ENCODE results near the gene CREM.

The CREM gene

DNA sequence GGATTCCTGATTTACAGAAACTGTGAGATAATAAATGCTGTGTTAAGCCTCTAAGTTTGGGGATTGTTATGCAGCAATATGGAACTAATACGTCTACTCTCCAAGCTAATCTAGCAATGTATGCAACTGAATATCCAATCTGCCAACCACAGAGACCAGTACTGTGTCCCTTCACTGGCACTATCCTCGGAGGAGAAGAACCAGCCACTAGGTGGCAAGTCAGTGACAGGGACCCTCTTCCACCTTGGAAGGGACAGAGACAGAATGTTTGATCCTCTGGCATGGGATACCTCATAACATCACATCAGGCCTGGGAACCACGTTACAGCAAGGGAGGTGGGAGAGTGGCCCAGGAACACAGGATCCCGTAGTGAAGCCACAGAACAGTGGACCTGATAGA lies 96.4 kb downstream of the CREM start:
- no peak for DNase-seq

DNA sequence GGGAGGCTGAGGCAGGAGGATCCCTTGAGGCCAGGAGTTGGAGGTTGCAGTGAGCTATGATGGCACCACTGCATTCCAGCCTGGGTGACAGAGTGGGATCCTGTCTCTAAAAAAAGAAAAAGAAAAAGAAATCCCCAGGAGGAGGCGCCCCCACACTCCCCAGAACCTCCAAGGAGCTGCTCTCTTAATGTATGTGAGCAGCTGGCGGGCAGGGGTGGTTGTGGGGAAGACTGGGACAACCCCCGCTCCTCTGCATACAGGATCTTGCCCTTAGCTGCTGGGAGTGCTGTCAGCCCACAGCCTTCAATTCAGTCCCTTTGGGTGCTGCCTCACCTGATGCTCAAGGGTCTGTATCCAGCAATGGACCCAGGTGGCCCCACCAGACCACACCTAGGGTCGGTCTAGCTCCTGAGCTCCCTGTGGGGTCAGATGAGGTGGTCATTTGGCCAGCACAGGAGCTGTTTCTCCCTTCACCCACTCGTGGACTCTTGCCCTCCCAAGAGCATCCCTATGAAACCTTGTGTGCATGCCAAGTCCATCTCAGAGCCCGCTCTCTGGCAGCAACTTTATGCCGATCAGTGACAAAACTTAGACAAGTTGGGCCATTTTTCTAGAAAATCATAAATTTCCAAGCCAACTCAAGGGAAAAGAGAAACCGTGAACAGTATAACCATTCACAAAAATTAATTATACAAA lies 97.5 kb downstream of the CREM start:
- DNase-seq, result no peak

DNA sequence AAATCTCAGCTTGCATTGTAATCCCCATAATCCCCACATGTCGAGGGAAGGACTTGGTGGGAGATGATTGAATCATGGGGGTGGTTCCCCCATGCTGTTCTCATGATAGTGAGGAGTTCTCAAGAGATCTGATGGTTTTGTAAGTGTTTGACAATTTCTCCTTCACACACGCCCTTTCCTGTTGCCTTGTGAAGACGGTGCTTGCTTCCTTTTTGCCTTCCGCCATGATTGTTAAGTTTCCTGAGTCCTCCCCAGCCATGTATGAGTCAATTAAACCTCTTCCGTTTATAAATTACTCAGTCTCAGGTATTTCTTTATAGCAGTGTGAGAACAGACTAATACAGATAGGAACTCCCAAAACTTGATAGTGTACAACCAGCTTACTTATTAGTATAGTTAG lies 98.6 kb downstream of the CREM start:
- no peak for DNase-seq

DNA sequence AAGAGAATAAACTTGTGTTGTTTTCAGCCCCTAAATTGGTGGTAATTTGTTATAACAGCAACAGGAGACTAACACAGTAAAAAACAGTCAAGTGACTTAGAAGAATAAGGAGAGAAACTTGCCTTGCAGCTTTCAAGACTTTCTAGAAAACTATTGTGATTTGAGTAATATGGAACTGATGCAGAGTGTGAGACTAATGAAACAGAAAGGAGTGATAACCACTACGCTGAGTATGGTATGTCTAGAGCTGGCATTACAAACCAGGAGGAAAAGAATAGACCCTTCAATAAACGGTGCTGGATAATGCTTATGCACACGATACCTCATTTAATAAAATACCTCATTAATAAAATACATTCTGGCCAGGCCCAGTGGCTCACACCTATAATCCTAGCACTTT lies 99.9 kb downstream of the CREM start:
- DNase-seq, result no peak

DNA sequence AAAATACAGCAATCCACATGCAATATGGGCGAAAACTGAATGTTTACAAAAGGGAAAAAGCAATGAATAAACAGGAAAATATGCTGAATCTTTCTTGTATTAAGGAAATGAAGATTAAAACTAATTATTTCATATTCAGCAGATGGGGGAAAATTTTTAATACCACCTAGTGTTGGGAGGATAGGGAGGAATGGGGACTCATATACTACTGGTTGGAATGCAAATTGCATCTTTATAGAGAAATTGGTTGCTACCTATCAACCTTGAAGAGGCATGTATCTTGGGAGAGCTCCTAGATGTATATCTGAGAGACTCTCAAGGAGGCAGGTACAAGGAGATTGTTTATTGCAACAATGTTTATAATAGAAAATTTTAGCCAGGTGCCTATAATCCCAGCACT lies 101.4 kb downstream of the CREM start:
- DNase-seq, result no peak

DNA sequence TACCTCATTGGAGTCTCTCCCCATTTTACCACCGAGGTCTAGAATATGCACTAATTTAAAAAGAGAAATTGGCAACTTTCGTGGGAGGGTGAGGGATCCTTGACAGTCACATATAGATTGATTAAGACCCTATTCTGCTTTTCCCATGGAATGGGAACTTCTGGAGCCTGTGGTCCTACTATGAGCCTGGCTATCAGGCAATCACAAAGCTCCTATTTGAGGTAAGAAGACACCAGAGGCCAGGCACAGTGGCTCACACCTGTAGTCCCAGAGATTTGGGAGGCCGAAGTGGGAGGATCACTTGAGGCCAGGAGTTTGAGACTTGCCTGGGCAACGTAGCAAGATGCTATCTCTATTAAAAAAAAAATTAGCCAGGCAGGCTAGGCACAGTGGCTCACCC lies 105.0 kb downstream of the CREM start:
- DNase-seq, result no peak

DNA sequence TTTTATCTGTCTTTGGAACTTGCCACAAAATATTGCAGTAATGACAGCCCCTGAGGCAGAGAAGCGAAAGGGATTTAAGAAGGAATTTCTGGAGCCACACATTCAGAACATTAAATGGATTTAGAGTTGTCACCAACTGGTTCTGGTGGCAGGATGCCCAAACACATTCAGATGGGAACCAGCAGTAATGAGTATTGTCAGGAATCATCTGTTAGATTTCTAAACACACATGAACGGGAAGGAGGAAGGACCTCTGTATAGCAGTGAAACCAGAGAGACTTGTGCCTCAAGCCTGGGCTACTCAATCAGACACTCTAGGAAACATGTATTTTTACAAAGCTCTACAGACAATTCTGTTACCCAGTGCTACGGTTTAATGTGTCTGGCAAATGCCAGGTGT lies 105.9 kb downstream of the CREM start:
- DNase-seq, result no peak

DNA sequence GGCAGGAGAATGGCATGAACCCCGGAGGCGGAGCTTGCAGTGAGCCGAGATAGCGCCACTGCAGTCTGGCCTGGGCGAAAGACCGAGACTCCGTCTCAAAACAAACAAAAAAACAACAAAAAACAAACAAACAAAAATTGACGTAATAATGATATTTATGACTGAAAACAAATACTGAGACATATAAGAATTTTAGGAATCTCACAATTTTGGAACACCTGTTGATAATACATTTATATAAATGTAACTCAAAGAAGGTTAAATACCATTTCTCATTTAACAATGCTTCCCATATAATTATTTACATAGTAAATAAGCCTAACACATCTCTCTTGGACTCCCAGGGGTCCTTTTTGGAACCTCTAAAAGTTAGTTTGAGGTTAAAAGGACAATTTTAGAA lies 107.4 kb downstream of the CREM start:
- DNase-seq, result no peak

DNA sequence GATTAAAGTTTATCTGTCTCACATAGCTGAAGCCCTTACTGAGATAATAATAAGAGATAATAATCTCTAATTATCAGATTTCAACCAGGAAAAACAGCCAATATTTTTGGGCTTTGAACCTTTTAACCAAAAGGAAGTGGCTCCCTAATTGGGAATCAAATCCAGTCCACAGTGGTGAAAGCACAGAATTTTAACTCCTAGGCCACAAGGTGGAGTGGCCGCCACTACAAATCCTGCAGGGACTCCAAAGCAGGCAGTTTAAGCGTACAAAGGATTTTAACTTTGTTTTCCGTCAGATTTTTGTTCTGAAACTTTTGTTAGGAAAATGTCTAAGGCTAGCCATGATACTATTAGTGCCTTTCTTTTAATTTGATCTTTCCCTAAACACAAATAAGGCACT lies 110.1 kb downstream of the CREM start:
- DNase-seq, result no peak

DNA sequence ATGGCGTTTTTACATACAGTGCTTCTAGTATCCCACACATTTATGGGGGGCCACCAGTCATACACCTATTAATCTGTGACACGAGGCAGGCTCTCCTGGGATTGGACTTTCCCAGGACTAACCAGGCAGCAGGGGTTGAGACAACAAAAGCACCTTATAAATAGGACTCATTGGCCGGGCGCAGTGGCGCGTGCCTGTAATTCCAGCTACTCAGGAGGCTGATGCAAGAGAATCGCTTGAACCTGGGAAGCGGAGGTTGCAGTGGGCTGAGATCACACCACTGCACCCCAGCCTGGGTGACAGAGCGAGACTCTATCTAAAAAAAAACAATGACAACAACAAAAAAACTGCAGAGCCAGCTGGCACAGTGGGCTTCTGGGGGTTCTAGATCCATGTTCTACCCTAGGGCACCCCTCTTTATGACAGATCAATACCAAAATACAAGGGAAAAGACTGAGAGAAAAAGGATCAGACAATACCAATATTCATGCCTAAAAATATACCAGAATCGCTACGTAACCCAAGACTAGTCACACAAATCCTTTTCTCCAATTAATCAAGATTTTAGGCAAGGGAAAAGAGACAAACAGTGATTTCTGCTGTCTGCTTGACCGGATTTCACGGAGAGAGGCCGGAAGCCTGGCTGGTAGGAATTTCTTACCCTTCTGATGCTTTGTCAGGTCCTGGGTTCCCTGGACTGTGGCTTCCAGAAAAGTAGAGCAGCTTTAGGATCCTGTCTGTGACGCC lies 111.3 kb downstream of the CREM start:
- DNase-seq, result no peak

DNA sequence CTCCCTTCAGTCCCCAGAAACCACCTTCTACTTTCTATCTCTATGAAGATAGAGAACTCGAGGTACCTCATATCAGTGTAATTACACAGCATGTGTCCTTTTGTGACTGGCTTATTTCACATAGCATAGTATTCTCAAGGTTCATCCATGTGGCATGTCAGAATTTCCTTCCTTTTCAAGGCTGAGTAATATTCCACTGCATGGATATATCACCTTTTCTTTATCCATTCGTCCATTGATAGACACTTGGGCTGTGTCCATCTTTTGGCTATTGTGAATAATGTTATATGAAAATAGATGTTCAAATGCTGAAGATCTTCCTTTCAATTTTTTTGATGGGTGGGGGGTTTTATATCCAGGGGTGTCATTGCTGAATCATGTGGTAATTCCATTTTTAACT lies 117.9 kb downstream of the CREM start:
- no peak for DNase-seq

DNA sequence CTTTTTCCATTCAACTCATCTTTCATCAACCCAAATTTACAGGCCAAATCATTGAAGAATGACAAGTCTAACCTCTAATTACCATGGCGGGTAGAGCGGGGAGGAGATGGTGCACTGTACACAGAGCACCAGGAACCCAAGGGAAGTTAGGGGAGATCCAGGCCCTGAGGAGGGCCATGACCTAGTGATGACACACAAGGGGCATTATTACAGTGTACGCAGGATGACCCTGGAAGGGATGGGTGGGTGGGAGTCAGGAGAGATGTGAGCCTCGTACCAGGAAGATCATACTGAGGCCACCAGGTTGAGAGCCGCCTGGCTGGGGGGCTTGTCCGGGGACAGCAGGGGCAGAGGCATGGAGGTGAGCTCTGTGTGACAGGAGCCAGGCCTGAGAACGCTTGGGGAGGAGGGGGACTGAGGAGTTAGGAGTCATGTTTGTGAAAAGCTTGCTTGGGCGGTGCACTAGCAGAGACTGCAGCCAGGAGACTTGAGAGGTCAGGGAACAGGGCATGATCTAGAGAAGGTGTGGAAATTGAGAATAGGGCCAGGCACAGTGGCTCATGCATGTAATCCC lies 120.2 kb downstream of the CREM start:
- no peak for DNase-seq

DNA sequence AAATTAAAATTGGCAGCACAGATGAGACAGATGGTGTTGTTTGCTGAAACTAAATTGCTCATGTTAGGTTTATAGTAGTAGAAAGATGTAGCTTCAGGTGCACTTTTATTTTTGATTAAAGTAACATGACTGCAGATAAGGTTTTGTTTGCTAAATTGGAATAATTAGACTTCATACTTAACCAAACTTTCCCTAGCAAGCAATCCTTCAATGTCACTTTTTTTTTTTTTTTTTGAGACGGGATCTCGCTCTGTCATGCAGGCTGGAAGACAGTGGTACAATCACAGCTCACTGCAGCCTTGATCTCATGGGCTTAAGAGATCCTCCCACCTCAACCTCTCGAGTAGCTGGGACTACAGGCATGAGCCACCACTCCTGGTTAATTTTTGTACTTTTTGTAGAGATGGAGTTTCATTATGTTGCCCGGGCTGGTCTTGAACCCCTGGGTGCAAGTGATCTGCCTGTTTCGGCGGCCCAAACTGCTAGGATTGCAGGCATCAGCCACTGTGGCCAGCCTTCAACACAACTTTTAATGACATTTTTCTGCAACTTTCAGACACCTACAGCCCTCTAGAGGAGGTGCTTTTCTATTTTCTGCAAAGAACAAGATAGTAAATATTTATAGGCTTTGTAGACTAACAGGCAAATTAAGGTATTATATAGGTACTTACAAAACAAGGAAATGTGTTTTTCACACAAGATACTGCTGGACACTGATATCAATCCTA lies 124.9 kb downstream of the CREM start:
- DNase-seq, result no peak

DNA sequence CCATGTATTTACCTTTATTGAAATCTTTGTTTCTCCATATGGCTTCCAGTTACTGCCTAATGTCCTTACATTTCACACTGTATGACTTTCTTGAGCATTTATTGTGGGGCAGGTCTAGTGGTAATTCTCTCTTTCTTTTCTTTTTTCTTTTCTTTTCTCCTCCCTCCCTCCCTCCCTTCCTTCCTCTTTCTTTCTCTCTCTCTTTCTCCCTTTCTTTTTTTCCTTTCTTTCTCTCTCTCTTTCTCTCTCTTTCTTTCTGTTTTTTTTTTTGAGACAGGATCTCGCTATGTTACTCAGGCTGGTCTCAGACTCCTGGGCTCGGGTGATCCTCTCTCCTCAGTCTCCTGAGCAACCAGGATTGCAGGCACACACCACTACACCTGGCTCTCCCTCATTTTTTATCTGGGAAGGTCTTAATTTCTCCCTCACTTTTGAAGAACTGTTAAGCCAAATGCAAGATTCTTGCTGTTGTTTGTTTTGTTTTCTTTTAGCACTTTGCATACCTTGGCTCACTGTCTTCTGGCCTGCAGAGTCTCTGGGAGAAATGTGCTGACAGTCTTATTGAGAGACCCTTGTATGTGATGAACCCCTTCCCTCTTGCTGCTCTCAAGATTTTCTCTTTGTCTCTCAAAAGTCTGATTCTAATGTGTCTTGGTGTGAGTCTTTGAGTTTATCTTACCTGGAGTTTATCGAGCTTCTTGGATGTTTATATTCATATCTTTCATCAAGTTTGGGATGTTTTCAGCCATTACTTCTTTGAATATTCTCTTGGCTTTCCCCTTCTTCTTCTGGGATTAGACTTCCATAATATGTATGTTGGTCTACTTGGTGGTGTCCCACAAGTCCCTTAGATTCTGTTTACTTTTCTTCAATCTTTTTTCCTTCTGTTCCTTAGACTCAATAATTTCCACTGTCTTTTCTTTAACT lies 130.7 kb downstream of the CREM start:
- no peak for DNase-seq

DNA sequence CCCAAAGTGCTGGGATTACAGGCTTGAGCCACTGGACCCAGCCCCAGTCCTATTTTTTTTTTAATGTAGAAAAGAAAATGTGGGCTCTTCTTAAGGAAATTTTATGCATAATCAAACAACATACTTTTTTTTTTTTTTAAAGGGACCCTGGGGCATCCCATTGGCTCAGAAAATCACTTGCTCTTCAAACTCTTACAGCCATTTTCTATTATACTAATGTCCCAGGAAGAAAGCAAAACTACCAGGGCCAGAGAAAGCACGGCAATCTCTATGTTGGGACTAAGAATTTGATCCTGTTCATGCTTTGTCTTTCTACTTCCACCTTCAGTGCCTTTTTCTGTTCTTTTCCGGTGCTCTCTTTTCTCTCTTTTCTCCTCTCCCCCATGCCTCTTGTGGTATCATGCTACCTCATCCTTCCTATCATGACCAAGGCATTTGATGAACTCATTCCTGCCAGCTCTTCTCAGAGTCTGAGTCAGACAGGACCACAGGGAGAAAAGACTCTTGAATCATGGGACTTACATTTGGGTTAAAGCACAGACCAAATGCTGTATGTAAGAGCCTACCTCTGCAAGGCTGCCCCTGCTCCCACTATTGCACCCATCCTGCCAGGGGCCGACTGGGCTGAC lies 133.2 kb downstream of the CREM start:
- DNase-seq, result no peak

DNA sequence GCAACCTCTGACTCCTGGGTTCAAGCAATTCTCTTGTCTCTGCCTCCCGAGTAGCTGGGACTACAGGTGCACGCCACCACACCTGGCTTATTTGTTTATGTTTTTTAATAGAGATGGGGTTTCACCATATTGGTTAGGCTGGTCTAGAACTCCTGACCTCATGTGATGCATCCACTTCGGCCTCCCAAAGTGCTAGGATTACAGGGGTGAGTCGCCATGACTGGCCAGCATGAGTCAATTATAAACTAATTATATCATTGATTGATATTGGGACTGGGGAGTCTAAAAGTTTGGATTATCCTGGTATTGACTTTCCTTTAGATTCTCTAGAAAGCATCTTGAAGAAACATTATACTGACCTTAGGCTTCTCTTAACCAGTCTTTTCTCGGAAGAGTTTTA lies 135.8 kb downstream of the CREM start:
- DNase-seq, result no peak
